ENCODE results near the gene ELP6. TPM values are rescaled to one million over a fixed set of nuclear protein-coding genes. Genes with fewer than 3 reads are reported as not detected.

ELP6 gene, protein sequence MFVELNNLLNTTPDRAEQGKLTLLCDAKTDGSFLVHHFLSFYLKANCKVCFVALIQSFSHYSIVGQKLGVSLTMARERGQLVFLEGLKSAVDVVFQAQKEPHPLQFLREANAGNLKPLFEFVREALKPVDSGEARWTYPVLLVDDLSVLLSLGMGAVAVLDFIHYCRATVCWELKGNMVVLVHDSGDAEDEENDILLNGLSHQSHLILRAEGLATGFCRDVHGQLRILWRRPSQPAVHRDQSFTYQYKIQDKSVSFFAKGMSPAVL
- 31.0 and 31.5 TPM in 2 replicates for total RNA-seq (2014; rRNA removed; shearing (Covaris generic))

DNA sequence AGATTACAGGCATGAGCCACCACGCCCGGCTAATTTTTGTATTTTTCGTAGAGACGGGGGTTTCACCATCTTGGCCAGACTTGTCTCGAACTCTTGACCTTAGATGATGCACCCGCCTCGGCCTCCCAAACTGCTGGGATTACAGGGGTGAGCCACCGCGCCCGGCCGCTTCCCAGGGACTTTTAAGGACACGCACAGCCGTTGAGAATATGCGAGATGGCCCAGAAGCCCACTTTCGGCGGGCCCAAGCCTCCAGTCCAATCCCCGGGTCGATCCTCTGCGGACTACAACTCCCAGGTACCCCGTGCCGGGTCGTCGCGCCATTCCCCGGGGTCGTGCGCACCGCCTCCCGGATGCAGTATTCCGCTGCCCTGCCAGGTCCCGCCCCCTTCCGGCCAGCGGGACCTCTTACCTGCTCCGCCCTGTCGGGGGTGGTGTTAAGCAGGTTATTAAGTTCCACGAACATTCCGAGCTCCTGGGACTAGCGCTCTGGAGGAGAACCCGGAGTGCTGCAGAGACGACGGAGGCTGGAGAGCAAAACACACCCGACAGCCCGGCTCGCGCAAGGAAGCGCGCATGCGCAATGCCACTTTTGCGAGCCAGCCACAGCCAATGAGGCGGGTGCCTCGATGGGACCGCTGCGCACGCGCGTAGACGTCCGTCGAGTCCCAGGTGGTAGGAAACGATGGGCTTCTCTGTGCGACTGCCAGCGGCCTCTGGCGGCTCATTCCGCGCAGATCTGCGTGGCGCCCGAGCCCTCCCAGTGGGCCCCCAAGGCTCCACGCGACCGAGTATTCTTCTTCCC lies at the start of gene ELP6:
ELP6 (minus strand) TSS at position 588 of the 805 bp plus-strand sequence; CDS start at position 466, 122 bp downstream.
- DNase-seq (ENCODE audit: low spot score), result peak; percentile 92

DNA sequence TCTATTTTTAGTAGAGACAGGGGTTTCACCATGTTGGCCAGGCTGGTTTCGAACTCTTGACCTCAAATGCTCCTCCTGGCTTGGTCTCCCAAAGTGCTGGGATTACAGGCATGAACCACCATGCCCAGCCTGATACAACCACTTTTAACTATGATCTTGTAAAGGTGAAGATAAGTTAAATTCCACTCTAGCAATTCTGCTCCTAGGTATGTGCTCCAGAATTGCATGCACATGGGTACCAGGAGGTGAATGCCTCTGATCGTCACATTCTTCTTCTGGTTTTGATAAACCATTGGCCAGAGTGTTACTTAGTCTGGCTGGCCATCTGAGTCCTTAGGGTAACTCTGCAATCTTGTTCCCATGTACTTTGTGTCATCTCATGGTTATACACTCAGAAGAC lies 42.8 kb upstream of the ELP6 start:
- no peak for DNase-seq (ENCODE audit: low spot score)

DNA sequence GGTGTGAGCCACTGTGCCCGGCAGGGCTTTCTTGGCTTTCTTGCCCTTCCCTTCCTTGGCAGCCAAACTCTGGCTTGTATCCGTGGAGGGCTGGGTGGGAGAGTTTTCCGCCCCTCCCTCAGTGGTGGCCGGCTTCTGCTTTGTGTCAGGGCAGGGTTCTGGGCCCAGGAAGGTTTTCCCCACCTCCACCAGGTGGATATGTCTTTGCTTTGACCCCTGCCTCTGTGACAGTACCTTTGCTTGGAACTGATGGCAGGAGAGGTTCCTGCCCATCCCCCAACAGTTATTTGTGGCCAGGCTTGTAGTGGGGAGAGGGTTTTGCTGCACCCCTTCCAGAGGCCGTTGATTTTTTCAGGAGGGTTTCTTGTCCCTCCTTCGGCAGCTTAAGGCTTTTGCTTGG lies 40.8 kb upstream of the ELP6 start:
- no peak for DNase-seq (ENCODE audit: low spot score)

DNA sequence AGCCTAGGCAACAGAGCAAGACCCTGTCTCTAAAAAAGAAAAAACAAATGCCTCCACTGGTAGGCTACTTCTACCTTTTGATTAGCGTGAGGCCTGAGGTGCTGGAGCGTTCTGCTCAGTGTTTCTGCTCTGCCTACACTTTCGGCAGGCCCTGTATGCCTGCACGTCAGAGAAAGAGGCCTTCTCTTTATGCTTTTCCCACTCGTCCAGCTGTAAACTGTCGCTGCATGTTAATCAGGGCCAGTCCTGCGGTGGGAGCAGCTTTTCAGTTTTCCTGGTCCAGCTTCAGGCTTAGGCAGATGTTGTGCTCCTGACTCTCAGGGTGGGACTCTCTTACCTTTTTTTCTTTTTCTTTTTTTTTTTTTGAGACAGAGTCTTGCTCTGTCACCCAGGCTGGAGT lies 39.9 kb upstream of the ELP6 start:
- DNase-seq (ENCODE audit: low spot score), result no peak

DNA sequence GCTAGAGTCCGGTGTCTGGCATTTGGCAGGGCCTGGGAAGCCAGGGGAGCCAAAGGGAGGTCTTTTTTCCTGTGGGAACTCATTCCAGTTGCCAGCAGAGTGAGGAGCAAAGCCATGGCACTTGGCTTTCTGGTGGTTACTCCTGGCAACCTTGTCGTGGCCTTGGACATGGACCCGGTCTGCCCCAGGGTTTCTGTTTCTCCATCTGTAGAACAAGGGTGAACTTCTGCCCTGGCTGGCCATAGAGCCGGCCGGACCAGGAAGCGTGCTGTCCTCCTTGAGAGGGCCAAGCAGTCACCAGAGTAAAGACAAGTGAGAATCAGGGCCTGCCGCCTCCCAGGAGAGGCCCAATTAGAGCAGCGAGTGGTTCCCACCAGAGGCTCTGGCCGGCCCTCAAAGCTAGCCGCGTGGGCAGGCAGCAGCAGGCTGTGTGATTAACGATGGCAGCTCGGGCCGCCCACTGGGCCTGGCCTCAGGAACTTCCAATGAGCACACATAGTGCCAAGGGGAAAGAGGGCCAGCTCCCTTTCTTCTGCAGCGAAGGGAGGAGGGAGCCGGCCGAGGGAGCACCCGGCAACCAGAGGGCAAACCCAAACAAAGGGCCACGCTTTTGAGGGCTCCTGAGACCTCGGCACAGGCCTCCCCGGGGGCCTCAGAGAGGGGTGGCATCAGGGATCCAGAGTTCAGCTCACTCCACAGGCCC lies 29.1 kb upstream of the ELP6 start:
- DNase-seq (ENCODE audit: low spot score), result no peak

DNA sequence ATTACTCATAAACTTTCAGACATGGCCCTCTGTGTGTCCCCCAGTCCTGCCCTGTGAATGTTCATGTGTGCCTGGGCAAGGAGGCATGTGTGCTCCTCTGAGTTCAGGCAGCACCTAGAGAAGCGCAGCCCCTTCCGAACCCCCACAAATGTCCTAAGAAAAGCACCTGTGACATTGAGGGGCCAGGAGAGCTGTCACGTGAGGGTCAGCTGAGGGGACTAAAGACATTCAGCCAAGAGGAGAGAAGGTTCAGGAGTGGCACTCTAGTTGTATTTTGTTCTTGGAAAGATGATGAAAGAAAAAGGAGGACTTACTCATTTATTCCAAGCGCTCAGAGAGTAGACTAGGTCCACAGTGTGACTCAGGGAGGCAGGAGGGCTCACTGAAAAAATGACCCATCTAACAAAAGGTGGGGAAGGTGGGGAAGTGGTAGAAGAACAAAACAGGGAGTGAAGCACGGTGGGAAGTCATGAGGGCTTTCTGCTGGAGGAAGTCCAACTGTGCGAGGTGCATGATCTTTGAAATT lies 28.1 kb upstream of the ELP6 start:
- DNase-seq (ENCODE audit: low spot score), result no peak

DNA sequence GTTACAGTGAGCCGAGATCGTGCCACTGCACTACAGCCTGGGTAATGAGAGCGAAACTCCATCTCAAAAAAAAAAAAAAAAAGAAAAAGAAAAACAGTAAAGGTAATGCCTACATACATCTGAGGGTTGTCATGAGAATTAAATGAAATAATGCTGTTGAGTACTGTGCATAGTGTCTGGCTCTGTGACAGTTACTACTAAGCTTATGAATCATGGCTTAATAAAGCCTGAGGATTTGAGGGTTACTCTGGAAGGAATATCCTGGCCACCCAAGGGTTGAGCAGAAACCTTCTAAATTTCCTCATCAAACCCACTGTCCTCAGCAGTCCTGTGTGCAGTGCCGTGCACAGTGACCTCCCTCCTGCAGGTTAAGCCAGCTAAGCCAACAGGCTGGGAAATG lies 26.8 kb upstream of the ELP6 start:
- no peak for DNase-seq (ENCODE audit: low spot score)

DNA sequence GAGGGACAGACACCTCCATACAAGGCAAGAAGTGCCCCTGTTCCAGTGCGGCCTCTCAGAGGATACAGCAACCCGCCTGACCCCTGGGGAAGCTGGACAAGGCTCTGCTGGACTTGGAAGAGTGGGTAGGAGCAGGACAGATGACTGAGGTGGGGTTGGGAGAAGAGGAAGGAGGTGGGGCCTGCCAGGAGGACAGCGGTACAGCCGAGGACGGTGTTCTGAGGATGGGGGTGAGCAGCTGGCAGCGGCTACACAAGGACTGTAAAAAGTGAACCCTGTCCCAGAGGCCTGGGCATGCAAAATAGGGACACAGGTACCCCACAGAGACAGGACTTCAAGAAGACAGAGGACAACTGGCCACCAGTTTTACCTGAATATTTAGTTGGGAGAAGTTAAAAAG lies 23.5 kb upstream of the ELP6 start:
- no peak for DNase-seq (ENCODE audit: low spot score)

DNA sequence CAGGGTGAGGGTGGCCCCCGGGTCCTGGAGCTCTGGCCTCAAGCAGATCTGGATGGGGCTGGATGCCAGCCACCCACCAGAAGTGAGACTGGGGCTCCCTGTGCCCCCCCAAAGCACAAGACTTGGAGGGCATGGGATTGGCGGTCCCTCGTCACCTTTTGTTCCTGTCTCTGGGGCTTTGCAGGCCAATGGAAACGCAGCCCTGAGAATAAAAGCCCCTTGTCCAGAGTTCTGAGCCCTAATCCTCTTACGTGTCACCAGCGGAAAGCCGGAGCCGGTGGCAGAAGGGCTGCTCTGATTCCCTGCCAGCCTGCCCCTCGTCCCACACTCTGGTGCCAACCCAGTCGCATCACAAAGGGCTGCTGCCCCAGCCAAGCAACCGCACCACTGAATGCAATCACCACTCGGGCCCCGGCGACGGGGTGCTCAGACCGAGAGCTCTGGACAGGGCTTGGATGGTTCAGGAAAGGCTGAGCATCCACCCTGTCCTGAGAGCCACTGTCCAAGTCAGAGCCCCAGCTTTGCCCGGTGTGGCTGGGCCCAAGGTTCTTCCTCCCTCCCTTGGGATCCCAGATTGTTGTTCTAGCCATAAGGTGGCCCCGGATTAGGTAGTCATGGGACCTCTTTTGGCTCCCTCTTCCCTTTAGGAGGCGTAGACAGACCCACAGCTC lies 22.8 kb upstream of the ELP6 start:
- no peak for DNase-seq (ENCODE audit: low spot score)

DNA sequence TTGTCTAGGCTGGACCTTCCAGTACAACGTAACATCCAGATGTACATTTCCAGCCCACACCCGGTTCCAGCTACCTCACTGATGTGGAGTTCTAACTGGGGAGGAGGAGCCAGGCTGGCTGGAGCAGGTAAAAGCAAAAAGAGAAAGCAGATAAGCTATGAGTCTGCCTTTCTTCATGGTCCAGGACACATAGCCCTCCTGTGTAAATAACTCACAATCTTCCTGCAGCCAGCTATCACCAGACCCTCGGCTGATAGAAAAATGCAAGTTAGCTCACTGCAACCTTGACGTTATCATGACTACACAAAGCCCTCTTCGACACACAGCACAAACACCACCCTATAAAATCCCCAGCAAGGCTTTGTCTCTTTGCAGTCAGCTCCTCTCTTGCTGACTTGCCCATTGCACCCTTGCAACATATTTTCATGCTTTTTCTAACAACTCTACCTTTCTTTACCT lies 20.5 kb upstream of the ELP6 start:
- DNase-seq (ENCODE audit: low spot score), result no peak

DNA sequence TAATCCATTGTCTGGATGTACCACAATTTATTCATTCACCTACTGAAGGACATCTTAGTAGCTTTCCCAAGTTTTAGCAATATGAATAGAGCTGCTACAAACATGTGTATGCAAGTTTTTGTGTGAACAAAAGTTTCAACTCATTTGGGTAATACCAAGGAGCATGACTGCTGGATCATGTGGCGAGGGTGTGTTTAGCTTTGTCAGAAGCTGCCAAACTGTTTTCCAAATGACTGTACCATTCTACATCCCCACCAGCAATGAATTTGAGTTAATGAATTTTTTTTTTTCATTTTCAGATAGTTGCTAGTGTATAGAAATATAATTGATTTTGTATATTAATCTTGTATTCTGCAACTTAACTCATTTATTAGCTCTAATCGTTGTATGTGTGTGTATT lies 20.0 kb upstream of the ELP6 start:
- DNase-seq (ENCODE audit: low spot score), result no peak

DNA sequence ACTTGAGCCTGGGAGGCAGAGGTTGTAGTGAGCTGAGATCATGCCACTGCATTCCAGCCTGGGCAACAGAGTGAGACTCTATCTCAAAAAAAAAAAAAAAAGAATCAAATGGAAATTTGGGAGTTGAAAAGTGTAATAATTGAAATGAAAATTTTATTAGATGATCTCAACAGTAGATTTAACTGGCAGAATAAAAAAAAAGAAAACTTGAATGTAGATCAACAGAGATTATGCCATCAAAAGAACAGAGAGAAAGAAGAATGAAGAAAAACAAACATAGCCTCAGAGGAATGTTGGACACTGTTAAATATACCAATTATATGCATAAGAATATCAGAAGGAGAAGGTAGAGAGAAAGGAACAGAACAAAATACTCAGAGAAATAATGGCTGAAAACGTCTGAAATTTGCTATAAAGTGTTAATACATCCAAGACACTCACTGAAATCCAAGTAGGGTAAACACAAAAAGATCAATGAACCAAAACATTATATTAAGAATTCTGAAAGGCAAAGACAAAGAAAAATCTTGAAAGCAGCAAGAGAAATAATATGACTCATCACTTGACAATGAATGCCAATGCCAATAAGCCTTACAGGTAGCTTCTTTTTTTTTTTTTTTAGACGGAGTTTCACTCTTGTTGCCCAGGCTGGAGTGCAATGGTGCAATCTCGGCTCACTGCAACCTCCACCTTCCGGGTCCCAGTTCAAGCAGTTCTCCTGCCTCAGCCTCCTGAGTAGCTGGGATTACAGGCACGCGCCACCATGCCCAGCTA lies 14.6 kb upstream of the ELP6 start:
- DNase-seq (ENCODE audit: low spot score), result no peak

DNA sequence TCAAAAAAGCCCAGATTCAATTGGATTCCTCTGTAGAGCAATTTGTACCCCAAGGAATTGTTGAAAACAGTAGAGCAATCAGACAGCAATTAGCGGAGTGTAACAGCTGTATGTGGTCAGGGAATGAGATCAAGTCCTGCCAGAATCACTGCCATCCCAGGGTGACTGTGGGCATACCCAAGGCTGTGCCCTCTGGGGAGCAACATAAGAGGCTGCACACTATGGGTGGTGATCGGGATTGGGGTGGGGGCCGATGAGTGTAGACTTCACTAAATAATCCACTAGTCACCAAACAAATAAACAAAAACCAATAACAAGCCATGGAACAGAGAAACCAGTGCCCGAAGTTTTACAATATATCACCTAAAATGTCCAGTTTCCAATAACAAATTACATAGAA lies 12.1 kb upstream of the ELP6 start:
- no peak for DNase-seq (ENCODE audit: low spot score)

DNA sequence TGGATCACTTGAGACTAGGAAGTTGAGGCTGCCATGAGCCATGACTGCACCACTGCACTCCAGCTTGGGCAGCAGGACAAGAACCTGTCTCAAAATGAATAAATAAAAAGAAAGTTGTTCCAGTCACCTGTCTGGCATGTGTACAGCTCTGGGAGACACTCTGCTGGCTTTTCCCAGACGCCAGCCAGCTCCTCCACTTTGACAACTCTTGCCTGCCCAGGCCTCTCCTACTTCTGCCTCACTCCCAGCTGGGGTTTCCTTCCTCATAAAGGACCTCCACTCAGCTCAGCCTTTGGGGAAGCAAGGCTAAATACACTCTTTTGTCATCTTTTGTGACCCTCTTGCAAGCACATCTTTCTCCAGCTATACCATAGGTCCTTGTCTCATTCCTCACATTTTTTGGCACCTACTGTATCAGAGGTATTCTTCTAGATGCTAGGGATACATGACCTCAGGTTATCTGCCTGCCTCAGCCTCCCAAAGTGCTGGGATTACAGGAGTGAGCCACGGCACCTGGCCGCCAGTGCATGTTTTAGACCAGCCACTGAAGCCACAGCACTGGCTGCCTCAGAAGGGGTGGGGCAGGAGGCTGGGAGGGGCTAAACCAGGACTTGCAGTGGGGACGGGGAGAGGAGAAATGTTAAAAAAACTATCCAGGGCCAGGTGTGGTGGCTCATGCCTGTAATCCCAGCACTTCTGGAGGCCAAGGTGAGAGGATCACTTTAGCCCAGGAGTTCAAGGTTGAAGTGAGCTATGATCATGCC lies 10.0 kb upstream of the ELP6 start:
- no peak for DNase-seq (ENCODE audit: low spot score)

DNA sequence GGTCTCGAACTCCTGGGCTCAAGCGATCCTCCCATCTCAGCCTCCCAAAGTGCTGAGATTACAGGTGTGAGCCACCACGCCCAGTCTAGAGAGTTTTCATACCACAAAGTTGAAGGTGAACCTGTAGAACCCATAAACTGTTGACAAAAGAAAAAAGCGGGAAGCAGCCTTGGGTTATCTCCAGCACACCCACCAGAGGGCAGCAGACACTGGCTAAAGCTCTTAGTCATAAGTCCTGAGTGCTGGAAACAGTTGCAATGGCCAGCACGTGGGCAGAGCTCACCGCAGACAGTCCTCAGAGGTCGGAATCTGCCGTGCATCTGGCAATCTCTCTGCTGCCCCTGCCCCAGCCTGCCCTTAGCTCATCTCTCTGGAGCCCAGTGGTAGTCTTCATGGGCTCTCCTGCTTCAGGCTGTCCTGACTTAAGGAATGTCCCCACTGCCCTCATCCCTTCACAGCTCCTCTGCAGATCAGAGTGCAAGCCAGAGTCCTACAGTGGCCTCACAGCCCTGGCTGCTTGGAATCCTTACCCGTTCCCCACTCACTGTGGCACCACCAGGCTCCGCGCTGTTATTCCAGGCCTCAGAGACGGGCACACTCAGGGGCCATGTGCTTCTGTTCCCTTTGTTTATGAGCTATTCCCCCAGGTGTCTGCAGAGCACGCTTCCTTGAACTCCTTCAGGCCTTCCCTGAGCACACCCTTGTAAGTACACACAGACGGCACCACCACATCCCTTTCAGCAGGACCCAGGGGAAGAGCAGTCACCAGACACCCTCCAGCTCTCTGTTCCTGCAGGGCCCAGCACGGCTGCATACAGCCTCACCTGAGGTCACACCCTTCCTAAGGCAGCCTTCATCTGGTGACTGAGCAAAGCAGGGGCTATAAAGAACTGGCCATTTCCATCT lies 8.8 kb upstream of the ELP6 start:
- DNase-seq (ENCODE audit: low spot score), result peak; percentile 93

DNA sequence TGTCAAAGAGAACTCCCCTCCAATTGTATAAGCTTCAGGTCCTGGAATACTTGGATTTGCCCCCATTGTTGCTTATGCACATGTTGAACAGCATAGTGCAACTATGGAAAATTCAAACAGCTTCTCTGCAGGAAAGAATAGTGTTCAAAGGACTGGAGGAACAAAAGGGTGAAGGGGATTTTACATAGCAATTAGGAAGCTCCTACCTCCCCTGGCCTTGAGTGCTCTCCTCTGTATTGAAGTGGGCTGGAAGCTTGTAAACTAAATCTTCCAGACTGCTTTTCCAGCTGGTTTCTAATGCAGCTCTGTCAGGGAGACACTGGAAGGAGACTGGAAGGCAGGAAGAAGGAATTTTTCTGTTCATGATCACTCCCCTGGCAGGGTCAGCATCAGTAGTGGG lies 7.2 kb upstream of the ELP6 start:
- DNase-seq (ENCODE audit: low spot score), result no peak

DNA sequence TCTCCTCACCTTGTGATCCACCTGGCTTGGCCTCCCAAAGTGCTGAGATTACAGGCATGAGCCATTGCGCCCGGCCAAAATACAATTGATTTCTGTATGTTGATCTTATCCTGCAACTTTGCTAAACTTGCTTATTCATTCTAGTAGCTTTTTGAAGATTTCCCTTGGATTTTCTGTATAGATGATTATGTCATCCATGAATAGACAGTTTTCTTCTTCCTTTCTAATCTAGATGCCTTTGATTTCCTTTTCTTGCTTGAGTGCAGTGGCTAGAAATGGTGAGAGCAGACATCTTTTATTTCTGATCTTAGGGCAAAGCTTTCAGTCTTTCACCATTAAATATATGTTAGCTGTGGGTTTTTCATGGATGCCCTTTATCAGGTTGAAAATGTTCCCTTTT lies 4.4 kb upstream of the ELP6 start:
- DNase-seq (ENCODE audit: low spot score), result no peak

DNA sequence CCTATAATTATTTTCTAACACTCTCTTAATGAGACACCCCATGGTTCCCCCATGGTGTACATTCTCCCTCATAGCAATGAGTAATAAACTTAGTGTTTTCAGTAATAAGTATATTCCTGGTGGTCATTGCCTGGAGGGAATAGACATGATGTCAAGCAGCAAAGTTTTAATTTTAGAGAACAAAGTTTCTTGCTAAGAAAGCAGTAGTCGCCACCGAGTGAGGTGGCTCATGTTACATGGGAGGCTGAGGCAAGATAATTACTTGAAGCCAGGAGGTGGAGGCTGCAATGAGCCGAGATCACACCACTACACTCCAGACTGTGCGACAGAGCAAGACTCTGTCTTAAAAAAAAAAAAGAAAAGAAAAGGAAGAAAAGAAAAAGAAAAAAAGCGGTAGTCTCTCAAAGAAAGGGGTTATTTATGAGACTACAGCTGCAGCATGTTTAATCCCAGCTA lies 2.4 kb upstream of the ELP6 start:
- DNase-seq (ENCODE audit: low spot score), result no peak

DNA sequence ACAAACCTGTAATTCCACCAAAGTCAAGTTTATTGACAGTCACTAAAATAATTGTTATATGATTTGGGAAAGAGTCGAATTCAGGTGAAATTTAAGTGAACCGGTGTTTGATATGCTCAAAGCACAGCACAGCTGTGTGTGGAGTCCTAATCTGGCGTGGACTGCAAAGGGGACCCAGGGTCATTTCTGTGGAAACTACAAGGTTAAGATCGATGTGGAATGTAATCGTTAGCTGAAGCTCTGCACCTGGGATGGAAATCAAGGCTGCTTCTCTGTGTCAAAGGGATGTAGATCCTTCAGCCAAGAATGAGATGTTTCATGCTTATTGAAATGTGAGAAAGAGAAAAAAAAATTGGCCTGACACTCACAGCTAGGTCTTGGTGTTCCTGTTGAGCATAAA lies 1.6 kb upstream of the ELP6 start:
- no peak for DNase-seq (ENCODE audit: low spot score)

Measured in A172 (cell line).